Measurements from ENCODE around the gene SPI1. TPM values are rescaled to one million over a fixed set of nuclear protein-coding genes. Genes with fewer than 3 reads are reported as not detected.

The SPI1 gene
- not detected in 2 replicates for total RNA-seq

DNA sequence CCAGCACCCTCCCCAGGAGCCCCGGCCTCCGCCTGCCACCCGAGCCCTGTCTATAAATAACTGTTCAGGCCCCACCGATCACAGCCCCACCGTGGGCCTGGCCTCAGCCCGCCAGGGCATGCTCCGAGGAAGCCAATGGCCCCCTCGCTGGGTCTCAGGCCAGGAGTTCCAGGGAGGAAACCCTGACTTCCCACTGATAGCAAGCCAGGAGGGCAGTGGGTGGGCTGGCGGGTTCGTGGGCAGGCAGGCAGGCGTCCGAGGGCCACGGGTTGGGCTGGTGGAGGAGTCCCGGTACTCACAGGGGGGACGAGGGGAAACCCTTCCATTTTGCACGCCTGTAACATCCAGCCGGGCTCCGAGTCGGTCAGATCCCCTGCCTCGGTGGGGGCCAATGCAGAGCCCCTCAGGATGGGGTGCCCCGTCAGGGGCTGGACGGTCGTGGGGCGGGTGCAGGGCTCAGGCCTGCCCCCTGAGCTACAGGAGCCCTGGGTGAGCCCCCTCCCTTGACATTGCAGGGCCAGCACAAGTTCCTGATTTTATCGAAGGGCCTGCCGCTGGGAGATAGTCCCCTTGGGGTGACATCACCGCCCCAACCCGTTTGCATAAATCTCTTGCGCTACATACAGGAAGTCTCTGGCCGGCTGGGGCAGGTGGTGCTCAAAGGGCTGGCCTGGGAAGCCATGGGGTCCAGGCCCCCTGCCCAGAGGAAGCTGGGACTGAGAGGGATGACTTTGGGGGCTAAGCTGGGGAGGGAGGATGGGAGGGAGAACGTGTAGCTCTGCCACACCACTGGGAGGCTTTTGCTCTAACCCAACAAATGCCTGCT, at the start of gene SPI1:
SPI1 (minus strand) TSS at position 538 of the 826 bp plus-strand sequence; CDS start at position 344, 194 bp downstream.

DNA sequence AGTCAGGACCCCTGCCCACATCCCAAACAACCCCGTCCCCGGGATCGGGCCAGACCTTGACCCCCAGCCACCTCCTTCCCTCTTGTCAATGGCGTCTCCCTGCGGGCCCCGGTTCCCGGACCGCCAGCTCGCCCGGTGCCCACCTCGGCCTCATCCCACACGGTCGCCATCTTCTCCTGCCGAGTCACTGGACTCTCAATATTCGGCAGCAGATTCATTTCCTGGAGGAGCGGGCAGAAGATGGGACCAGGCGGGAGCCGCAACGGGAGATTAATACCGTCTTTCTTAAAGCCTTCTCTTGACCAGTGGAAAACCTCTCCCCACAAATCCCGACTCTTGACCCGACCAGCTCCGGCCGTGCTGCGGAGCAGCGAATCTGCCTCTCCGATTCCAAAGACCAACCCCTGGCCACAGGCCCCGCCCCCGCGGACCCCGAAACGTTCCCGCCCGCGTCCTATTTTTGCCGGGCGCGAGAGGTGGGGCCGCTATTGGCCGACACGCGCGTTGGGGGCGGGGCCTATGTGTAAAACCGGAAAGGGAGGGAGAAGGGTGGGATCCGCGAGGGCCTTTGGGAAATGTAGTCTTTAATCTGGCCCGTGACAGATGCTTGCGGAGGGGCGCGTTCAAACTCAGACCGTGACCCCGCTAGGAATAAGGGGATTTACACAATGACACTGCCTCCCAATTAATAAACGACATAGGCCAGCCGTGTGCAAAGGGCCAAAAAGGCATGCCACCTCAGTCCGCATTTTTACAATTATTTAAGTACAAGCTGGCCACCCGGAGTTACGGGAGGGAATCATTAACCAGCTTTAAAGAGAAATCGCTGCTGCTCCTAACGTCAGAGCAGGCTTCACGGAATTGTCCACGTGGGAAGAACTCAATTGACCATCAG, 48.0 kb upstream of the SPI1 start, which contains the start of gene PSMC3:
PSMC3 (minus strand) TSS at position 378 of the 895 bp plus-strand sequence; CDS start at position 218, 160 bp downstream.

GRCh38 chr11:47407746-47408590, 29.6 kb upstream of the SPI1 start, which contains the start of gene SLC39A13:
Gene SLC39A13 (plus strand): TSS chr11:47408590. CDS start chr11:47410095, 1,505 bp downstream.

GRCh38 chr11:47352556-47352955, 25.8 kb downstream of the SPI1 start, which contains the start of gene MYBPC3:
Gene MYBPC3 (minus strand): TSS chr11:47352702. CDS start chr11:47352647, 55 bp downstream.

Other genes with a start within 250 kb of the SPI1 start
- 140 and 178 TPM in 2 replicates for gene ARFGAP2, start 201.7 kb downstream of the SPI1 start, total RNA-seq
- gene PACSIN3, start 192.1 kb downstream of the SPI1 start, total RNA-seq = 31.3 and 34.1 TPM in 2 replicates
- 55.6 and 61.2 TPM in 2 replicates for gene DDB2, start 163.6 kb downstream of the SPI1 start, total RNA-seq
- 26.6 and 35.2 TPM in 2 replicates for gene ACP2, start 129.7 kb downstream of the SPI1 start, total RNA-seq
- gene NR1H3, start 120.6 kb downstream of the SPI1 start, total RNA-seq = 25.9 and 51.8 TPM in 2 replicates
- gene MADD, start 108.4 kb downstream of the SPI1 start, total RNA-seq = 17.5 and 19.1 TPM in 2 replicates
- not detected in 2 replicates for gene MYBPC3, start 25.8 kb downstream of the SPI1 start, total RNA-seq
- 84.9 and 147 TPM in 2 replicates for gene SLC39A13, start 30.0 kb upstream of the SPI1 start, total RNA-seq
- 121 and 239 TPM in 2 replicates for gene PSMC3, start 47.9 kb upstream of the SPI1 start, total RNA-seq
- 0.17 TPM in 1 of 2 replicates, not detected in the other for gene RAPSN, start 70.6 kb upstream of the SPI1 start, total RNA-seq
- gene CELF1, start 174.6 kb upstream of the SPI1 start, total RNA-seq = 96.9 and 99.4 TPM in 2 replicates
- 69.1 and 79.6 TPM in 2 replicates for gene PTPMT1, start 187.1 kb upstream of the SPI1 start, total RNA-seq
- 34.6 and 36.4 TPM in 2 replicates for gene KBTBD4, start 200.4 kb upstream of the SPI1 start, total RNA-seq
- 54.7 and 91.9 TPM in 2 replicates for gene NDUFS3, start 200.5 kb upstream of the SPI1 start, total RNA-seq
- 0.17 TPM in 1 of 2 replicates, not detected in the other for gene FAM180B, start 208.1 kb upstream of the SPI1 start, total RNA-seq
- 0.15 and 0.17 TPM in 2 replicates for gene C1QTNF4, start 215.9 kb upstream of the SPI1 start, total RNA-seq